ENCODE measurements around the gene IL27RA. TPM values are rescaled to one million over a fixed set of nuclear protein-coding genes. Genes with fewer than 3 reads are reported as not detected.

IL27RA gene
- total and polyA plus RNA-seq, 2 donors (not counting 1 experiment from before 2014, with no cell fraction given) = 36.2 to 38.6 TPM

DNA sequence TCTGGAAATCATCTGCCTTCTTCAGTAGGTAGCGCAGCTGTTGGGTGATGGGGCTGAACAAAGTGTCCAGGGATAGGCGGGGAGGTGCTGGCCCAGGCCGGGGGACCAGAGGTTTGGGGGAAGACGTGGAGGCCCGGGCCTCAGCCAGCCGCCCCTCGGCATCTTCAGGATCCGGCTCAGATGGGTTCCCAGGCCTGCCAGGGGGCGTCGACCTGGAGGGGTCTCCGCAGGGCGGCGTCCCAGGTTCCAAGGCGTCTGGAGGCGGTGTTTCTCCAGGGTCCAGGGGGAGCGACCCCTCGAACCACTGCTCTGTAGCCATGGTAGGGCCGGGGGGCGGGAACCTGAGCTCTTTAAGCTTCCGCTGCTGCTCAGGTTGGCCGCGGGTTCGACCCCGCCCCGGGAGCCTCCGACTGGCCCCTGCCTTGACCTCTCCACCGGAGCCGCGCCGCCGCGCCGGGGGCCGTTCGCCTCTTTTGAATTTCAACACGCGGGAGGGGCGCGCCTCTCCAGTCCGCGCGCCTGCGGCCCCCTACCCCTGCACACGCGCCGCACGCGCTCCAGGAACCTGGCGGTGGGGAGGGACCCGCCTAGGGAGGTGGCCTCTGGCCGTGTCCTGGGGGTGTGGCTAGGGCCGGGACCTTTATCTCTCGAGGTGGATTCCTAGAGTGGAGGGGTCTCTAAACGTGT lies 53.9 kb downstream of the IL27RA start, which contains the start of gene C19orf67:
Gene C19orf67, minus strand, starts transcription at position 475 of the 687 bp plus-strand sequence. Its CDS starts 156 bp downstream, at position 319.
- peaks cover 18 to 20% of the 10 kb centered on the region in 2 donors for H3K4me1 ChIP-seq (ENCODE audit: control insufficient read depth in 2 of 2, insufficient read depth in 2 of 2, low read length in 2 of 2)
- H3K4me2 ChIP-seq (replicated peaks; ENCODE audit: low read depth, low read length, poor library complexity, severe bottlenecking) = no peak within 1 kb of the TSS
- DNase-seq (no peak), ATAC-seq (ENCODE audit: low read depth) (no peak)
- H3K79me2 ChIP-seq (ENCODE audit: control insufficient read depth, insufficient read depth, low read length) = peaks cover 4% of the 10 kb centered on the region
- CTCF ChIA-PET = interaction anchor here (0.6 to 1.2 kb wide), 2 partner anchors 8 to 20 kb away, joined by 3 to 4 read pairs; no protein-coding TSS in a partner anchor
- no peak within 1 kb of the TSS for H3K4me3 Mint-ChIP-seq
- H3K4me1 Mint-ChIP-seq = peaks cover 17% of the 10 kb centered on the region
- H3K9ac ChIP-seq (ENCODE audit: low read length) = no peak within 1 kb of the TSS
- 95% methylated on average over 49 of the region's 54 CpGs for WGBS (ENCODE audit: insufficient coverage)
- H3K36me3 ChIP-seq (replicated peaks in 1 of 2; ENCODE audit: control extremely low read depth in 1 of 2, control insufficient read depth in 1 of 2, extremely low read depth in 1 of 2, insufficient read depth in 2 of 2, low read length in 1 of 2) = no peaks in the 10 kb centered on the region
- H3K27ac Mint-ChIP-seq = no peak within 1 kb of the TSS
- H3K27ac ChIP-seq (ENCODE audit: low read length in 2 of 2) = no peak within 1 kb of the TSS
- H3K27me3 ChIP-seq (replicated peaks in 1 of 4; ENCODE audit: control extremely low read depth in 1 of 4, control insufficient read depth in 3 of 4, insufficient read depth in 4 of 4, low read length in 3 of 4) = no peaks in the 10 kb centered on the region
- peaks cover 11% of the 10 kb centered on the region for H4K20me1 ChIP-seq (ENCODE audit: control insufficient read depth, insufficient read depth, low read length, poor library complexity, severe bottlenecking)
- no peaks in the 10 kb centered on the region for H3K9me3 ChIP-seq (ENCODE audit: control extremely low read depth in 1 of 3, control insufficient read depth in 2 of 3, insufficient read depth in 1 of 3, low read length in 2 of 3)
- POLR2A ChIA-PET = no interaction called here
- intact Hi-C loops (cut with micrococcal nuclease) = no loop called here
- no peaks in the 10 kb centered on the region for H3K9me3 Mint-ChIP-seq (ENCODE audit: insufficient read depth)
- H3K4me3 ChIP-seq (ENCODE audit: control extremely low read depth in 1 of 5, extremely low read depth in 1 of 5, insufficient read depth in 1 of 5, low read depth in 2 of 5, low read length in 4 of 5) = no peak within 1 kb of the TSS
- H2AFZ ChIP-seq (ENCODE audit: insufficient read depth, low read depth, low read length, poor library complexity, severe bottlenecking) = no peak within 1 kb of the TSS
- no peaks in the 10 kb centered on the region for H3K27me3 Mint-ChIP-seq
- TF ChIP-seq, protein P1, sequence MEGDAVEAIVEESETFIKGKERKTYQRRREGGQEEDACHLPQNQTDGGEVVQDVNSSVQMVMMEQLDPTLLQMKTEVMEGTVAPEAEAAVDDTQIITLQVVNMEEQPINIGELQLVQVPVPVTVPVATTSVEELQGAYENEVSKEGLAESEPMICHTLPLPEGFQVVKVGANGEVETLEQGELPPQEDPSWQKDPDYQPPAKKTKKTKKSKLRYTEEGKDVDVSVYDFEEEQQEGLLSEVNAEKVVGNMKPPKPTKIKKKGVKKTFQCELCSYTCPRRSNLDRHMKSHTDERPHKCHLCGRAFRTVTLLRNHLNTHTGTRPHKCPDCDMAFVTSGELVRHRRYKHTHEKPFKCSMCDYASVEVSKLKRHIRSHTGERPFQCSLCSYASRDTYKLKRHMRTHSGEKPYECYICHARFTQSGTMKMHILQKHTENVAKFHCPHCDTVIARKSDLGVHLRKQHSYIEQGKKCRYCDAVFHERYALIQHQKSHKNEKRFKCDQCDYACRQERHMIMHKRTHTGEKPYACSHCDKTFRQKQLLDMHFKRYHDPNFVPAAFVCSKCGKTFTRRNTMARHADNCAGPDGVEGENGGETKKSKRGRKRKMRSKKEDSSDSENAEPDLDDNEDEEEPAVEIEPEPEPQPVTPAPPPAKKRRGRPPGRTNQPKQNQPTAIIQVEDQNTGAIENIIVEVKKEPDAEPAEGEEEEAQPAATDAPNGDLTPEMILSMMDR (IDR thresholded peaks at IDR 0.05) = no peak
- no peak for TF ChIP-seq EZH2 (IDR thresholded peaks at IDR 0.05; ENCODE audit: borderline replicate concordance, insufficient read depth, low read depth, low read length, poor library complexity, severe bottlenecking)

DNA sequence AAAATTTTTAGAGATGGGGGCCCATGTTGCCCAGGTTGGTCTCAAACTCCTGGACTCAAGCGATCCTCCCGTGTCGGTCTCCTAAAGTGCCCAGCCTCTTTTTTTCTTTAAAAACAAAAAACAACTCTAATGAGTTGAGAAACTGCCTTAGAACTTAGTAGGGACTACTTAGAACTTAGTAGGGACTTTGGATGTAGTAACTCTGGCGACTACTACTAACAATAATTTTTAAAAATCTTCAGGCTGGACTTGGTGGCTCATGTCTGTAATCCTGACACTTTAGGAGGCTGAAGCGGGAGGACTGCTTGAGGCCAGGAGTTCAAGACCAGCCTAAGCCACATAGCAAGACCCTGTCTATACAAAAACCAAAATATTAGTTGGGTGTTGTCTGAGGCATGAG lies 54.5 kb downstream of the IL27RA start:
- DNase-seq (no peak), ATAC-seq (ENCODE audit: low read depth) (no peak)
- Histone ChIP-seq H3K27me3 (replicated peaks in 1 of 4; ENCODE audit: control extremely low read depth in 1 of 4, control insufficient read depth in 3 of 4, insufficient read depth in 4 of 4, low read length in 3 of 4) (no peaks in the 10 kb centered on the region), H3K36me3 (replicated peaks in 1 of 2; ENCODE audit: control extremely low read depth in 1 of 2, control insufficient read depth in 1 of 2, extremely low read depth in 1 of 2, insufficient read depth in 2 of 2, low read length in 1 of 2) (no peaks in the 10 kb centered on the region), H3K4me3 (ENCODE audit: control extremely low read depth in 1 of 5, extremely low read depth in 1 of 5, insufficient read depth in 1 of 5, low read depth in 2 of 5, low read length in 4 of 5) (no peak overlapping the region), H2AFZ (ENCODE audit: insufficient read depth, low read depth, low read length, poor library complexity, severe bottlenecking) (no peak overlapping the region), H3K4me1 (ENCODE audit: control insufficient read depth in 2 of 2, insufficient read depth in 2 of 2, low read length in 2 of 2) (peaks cover 13 to 16% of the 10 kb centered on the region in 2 donors), H4K20me1 (ENCODE audit: control insufficient read depth, insufficient read depth, low read length, poor library complexity, severe bottlenecking) (peaks cover 11% of the 10 kb centered on the region), H3K27ac (ENCODE audit: low read length in 2 of 2) (no peak overlapping the region), H3K9me3 (ENCODE audit: control extremely low read depth in 1 of 3, control insufficient read depth in 2 of 3, insufficient read depth in 1 of 3, low read length in 2 of 3) (no peaks in the 10 kb centered on the region), H3K4me2 (replicated peaks; ENCODE audit: low read depth, low read length, poor library complexity, severe bottlenecking) (no peak overlapping the region), H3K9ac (ENCODE audit: low read length) (no peak overlapping the region), H3K79me2 (ENCODE audit: control insufficient read depth, insufficient read depth, low read length) (peaks cover 4% of the 10 kb centered on the region)
- intact Hi-C loops (cut with micrococcal nuclease) = no loop called here
- Mint-ChIP-seq H3K9me3 (ENCODE audit: insufficient read depth) (no peaks in the 10 kb centered on the region), H3K27ac (no peak overlapping the region), H3K4me1 (peaks cover 13% of the 10 kb centered on the region), H3K4me3 (no peak overlapping the region), H3K27me3 (no peaks in the 10 kb centered on the region)
- WGBS (ENCODE audit: insufficient coverage) = 100% methylated on average over 1 of the region's 5 CpGs
- no peak for TF ChIP-seq EZH2 (IDR thresholded peaks at IDR 0.05; ENCODE audit: borderline replicate concordance, insufficient read depth, low read depth, low read length, poor library complexity, severe bottlenecking)
- TF ChIP-seq, protein P1 (IDR thresholded peaks at IDR 0.05) = no peak
- POLR2A ChIA-PET = no interaction called here
- CTCF ChIA-PET = no interaction called here
